ENCODE data around the gene RFXANK. TPM values are rescaled to one million over a fixed set of nuclear protein-coding genes. Genes with fewer than 3 reads are reported as not detected.

RFXANK gene
- total and polyA plus RNA-seq, 9 of the 15 experiments (the other 6 are each of a cell fraction or from before 2014, with no cell fraction given) = 68.6 to 181 (median 150) TPM

- TF ChIP-seq HMBOX1 (IDR thresholded peaks at IDR 0.05) (no peak), ZNF23 (CRISPR knock-in tag; IDR thresholded peaks at IDR 0.05) (no peak), ZBTB40 (IDR thresholded peaks at IDR 0.05) (peak; percentile 99), ZBTB40 (CRISPR knock-in tag; IDR thresholded peaks at IDR 0.05) (0 out of 2 replicates have a peak, but pooled peaks have one; percentile 21), AFF4 (CRISPR knock-in tag; IDR thresholded peaks at IDR 0.05) (peak; percentile 56; the same call in 1 of the 2 replicates), ZNF696 (CRISPR knock-in tag; conservative IDR thresholded peaks at IDR 0.05) (no peak), BMI1 (IDR thresholded peaks at IDR 0.05; ENCODE audit: low read length) (no peak), ZNF75A (CRISPR knock-in tag; IDR thresholded peaks at IDR 0.05) (no peak), NR4A1 (CRISPR knock-in tag; IDR thresholded peaks at IDR 0.05) (peak; percentile 60; the same call in 1 of the 2 replicates), NR4A1 (tag; IDR thresholded peaks at IDR 0.05) (0 out of 2 replicates have a peak, but pooled peaks have one; percentile 54), MAZ (CRISPR knock-in tag; conservative IDR thresholded peaks at IDR 0.05 in 1 of 2, IDR thresholded peaks at IDR 0.05 in 1 of 2) (peak; percentile 81 to 86)
- TF ChIP-seq, protein P1, sequence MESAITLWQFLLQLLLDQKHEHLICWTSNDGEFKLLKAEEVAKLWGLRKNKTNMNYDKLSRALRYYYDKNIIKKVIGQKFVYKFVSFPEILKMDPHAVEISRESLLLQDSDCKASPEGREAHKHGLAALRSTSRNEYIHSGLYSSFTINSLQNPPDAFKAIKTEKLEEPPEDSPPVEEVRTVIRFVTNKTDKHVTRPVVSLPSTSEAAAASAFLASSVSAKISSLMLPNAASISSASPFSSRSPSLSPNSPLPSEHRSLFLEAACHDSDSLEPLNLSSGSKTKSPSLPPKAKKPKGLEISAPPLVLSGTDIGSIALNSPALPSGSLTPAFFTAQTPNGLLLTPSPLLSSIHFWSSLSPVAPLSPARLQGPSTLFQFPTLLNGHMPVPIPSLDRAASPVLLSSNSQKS (CRISPR knock-in tag; IDR thresholded peaks at IDR 0.05) = no peak
Observed at GRCh38 chr19:19192078-19192882, at the start of gene RFXANK, which contains the start of gene BORCS8 (continued).

All from K562 (cell line).